MM.1S (cell line): ENCODE results near the gene POLE2.

ENCODE experiments used
- DNase-seq: peaks from one replicate; pipeline ENCODE4 v3.0.0-alpha.2; 2015
- H2AFZ ChIP-seq: fragments of 300-600 bp; sonication (generic); 2 replicates; pipeline ENCODE4 v1.6.0; 2016; ENCODE audit warnings: antibody characterized with exemption, low read length
- H3F3A ChIP-seq: fragments of 300-600 bp; sonication (generic); 2 replicates; pipeline ENCODE4 v1.6.1; 2016; ENCODE audit warnings: mild to moderate bottlenecking, antibody characterized with exemption, low read length, moderate library complexity, mixed read lengths; ENCODE audit not compliant: insufficient read depth
- H3K27ac ChIP-seq: fragments of 300-600 bp; sonication (generic); 2 replicates; pipeline ENCODE4 v1.5.1; 2016; ENCODE audit warnings: mild to moderate bottlenecking, low read length
- H3K27me3 ChIP-seq: fragments of 300-600 bp; sonication (generic); replicated peaks from 2 replicates; pipeline ENCODE4 v1.6.0; 2016; ENCODE audit warnings: low read length; ENCODE audit not compliant: insufficient read depth
- H3K36me3 ChIP-seq: fragments of 300-600 bp; sonication (generic); replicated peaks from 2 replicates; pipeline ENCODE4 v1.6.1; 2016; ENCODE audit warnings: mild to moderate bottlenecking, low read length, mixed read lengths; ENCODE audit not compliant: insufficient read depth
- H3K4me1 ChIP-seq: fragments of 300-600 bp; sonication (generic); 2 replicates; pipeline ENCODE4 v1.6.1; 2016; ENCODE audit warnings: low read length, mixed read lengths
- H3K4me2 ChIP-seq: fragments of 300-600 bp; sonication (generic); 2 replicates; pipeline ENCODE4 v1.6.0; 2016; ENCODE audit warnings: low read depth, low read length
- H3K4me3 ChIP-seq: fragments of 300-600 bp; sonication (generic); 2 replicates; pipeline ENCODE4 v1.5.1; 2016; ENCODE audit warnings: low read length, mixed read lengths
- H3K79me2 ChIP-seq: fragments of 300-600 bp; sonication (generic); 2 replicates; pipeline ENCODE4 v1.6.1; 2016; ENCODE audit warnings: mixed run types, low read length, mixed read lengths
- H3K9ac ChIP-seq: fragments of 300-600 bp; sonication (generic); 2 replicates; pipeline ENCODE4 v1.6.1; 2016; ENCODE audit warnings: low read length, mixed read lengths
- H3K9me2 ChIP-seq: fragments of 300-600 bp; sonication (generic); replicated peaks from 2 replicates; pipeline ENCODE4 v1.6.1; 2016; ENCODE audit warnings: mild to moderate bottlenecking, low read length, mixed read lengths; ENCODE audit not compliant: insufficient read depth
- H3K9me3 ChIP-seq: fragments of 300-600 bp; sonication (generic); replicated peaks from 2 replicates; pipeline ENCODE4 v1.6.1; 2016; ENCODE audit warnings: mild to moderate bottlenecking, low read length, mixed read lengths; ENCODE audit not compliant: insufficient read depth
- H4K20me1 ChIP-seq: fragments of 300-600 bp; sonication (generic); 2 replicates; pipeline ENCODE4 v1.6.1; 2016; ENCODE audit warnings: mild to moderate bottlenecking, low read length, moderate library complexity, mixed read lengths; ENCODE audit not compliant: insufficient read depth
- EZH2 ChIP-seq: fragments of 300-600 bp; sonication (generic); optimal IDR thresholded peaks from 2 replicates; pipeline ENCODE3; 2017; ENCODE audit warnings: low read depth, mild to moderate bottlenecking, antibody characterized with exemption, low read length, mixed read lengths
- EZH2phosphoT487 ChIP-seq: fragments of 300-600 bp; sonication (generic); IDR thresholded peaks from 2 replicates; pipeline ENCODE4 v1.6.1; 2018; ENCODE audit warnings: antibody characterized with exemption, low read length
- TF ChIP-seq, protein P1 (sequence below): fragments of 300-600 bp; sonication (generic); IDR thresholded peaks from 2 replicates; pipeline ENCODE4 v1.5.1; 2016; ENCODE audit warnings: antibody characterized with exemption, low read length, mixed read lengths

The POLE2 gene

DNA sequence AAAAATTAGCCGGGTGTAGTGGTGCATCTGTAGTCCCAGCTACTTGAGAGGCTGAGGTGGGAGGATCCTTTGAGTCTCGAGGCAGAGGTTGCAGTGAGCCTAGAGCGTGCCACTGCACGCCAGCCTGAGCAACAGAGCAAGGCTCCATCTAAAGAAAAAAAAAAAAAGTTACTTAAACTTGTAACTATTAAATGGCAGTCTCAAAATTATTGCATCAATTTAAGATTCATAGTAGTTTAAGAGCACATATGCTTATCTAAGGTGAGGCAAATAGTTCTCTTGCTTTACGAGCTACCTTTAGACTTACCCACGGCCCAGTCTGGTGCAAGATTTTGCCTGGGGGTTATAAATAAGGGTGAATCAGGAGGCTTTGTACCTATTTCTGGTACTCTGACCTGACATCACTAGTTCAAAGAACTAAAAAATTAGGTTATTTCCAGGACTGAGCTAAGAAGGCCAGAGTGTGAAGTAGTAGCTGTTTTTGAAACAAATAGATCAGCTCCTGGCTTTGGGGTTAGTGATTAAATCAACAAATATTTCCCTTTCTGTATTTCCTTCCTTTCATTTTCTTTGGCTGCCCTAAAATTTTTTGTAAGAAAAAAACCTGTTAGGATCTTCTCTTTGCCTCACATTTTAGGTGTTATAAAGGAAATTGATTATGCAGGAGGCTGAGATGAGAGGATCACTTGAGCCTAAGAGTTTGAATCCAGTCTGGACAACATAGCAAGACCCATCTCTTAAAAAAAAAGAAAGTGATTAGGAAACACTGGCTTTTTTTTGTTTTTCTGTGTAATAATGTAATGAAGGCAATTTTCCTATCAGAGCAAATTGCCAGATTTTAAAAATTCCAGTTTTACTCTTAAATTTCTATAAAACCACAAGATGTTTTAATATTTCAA lies 63.8 kb downstream of the POLE2 start:
- Histone ChIP-seq H3K79me2 (peaks cover 46% of the 10 kb centered on the region), H3K27me3 (no peaks in the 10 kb centered on the region), H3K4me1 (no peaks in the 10 kb centered on the region), H3K36me3 (no peaks in the 10 kb centered on the region), H3K9me2 (no peaks in the 10 kb centered on the region), H3K27ac (peak overlapping the region; percentile 98; the same call in 1 of the 2 replicates), H2AFZ (no peak overlapping the region), H3K9me3 (no peaks in the 10 kb centered on the region), H3F3A (peaks cover 11% of the 10 kb centered on the region), H3K4me2 (peak overlapping the region; percentile 82; the same call in 1 of the 2 replicates), H4K20me1 (no peaks in the 10 kb centered on the region), H3K4me3 (no peak overlapping the region), H3K9ac (peak overlapping the region; percentile 95; the same call in 1 of the 2 replicates)
- no peak for TF ChIP-seq EZH2phosphoT487
- TF ChIP-seq, protein P1, sequence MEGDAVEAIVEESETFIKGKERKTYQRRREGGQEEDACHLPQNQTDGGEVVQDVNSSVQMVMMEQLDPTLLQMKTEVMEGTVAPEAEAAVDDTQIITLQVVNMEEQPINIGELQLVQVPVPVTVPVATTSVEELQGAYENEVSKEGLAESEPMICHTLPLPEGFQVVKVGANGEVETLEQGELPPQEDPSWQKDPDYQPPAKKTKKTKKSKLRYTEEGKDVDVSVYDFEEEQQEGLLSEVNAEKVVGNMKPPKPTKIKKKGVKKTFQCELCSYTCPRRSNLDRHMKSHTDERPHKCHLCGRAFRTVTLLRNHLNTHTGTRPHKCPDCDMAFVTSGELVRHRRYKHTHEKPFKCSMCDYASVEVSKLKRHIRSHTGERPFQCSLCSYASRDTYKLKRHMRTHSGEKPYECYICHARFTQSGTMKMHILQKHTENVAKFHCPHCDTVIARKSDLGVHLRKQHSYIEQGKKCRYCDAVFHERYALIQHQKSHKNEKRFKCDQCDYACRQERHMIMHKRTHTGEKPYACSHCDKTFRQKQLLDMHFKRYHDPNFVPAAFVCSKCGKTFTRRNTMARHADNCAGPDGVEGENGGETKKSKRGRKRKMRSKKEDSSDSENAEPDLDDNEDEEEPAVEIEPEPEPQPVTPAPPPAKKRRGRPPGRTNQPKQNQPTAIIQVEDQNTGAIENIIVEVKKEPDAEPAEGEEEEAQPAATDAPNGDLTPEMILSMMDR, result no peak
- TF ChIP-seq EZH2, result no peak
- DNase-seq, result peak; percentile 57

DNA sequence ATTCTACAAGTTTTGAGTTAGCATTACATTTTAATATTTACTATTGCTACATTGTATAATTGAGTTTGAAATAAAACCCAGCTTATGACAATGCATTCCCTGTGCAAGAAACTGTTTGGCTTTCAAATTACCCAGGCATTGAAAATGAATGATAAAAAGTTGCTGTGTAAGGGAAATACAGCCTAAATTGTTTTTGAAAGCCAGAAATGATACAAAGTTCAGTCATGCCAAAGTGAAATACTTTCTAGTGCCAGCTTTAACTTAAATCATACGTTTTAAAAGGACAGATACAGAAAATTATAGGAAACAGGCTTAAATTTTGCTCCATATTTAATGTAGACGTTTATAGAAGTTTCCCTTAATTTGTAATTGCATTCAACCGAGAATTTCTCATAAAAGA lies 64.6 kb downstream of the POLE2 start:
- H3K4me3 ChIP-seq, result peak overlapping the region; percentile 81; the same call in 1 of the 2 replicates
- H3K36me3 ChIP-seq, result no peaks in the 10 kb centered on the region
- H3F3A ChIP-seq, result peaks cover 11% of the 10 kb centered on the region

GRCh38 chr14:49622022-49622607 lies 65.9 kb downstream of the POLE2 start:
- Histone ChIP-seq H4K20me1 (no peaks in the 10 kb centered on the region), H3K36me3 (no peaks in the 10 kb centered on the region), H3K9me3 (no peaks in the 10 kb centered on the region), H3K4me2 (peak overlapping the region; percentile 82), H3K9ac (peak overlapping the region; percentile 95), H2AFZ (no peak overlapping the region), H3F3A (peaks cover 11% of the 10 kb centered on the region), H3K27me3 (no peaks in the 10 kb centered on the region), H3K4me3 (peak overlapping the region; percentile 81), H3K27ac (peak overlapping the region; percentile 98; the same call in 1 of the 2 replicates), H3K4me1 (no peaks in the 10 kb centered on the region), H3K9me2 (no peaks in the 10 kb centered on the region), H3K79me2 (peaks cover 60% of the 10 kb centered on the region)
- TF ChIP-seq EZH2phosphoT487 (no peak), EZH2 (no peak)
- TF ChIP-seq, protein P1, result no peak
- DNase-seq, result no peak

More for the DNA sequence above, 64.6 kb downstream of the POLE2 start:
- peaks cover 54% of the 10 kb centered on the region for H3K79me2 ChIP-seq
- H3K27me3 ChIP-seq, result no peaks in the 10 kb centered on the region
- no peaks in the 10 kb centered on the region for H3K9me3 ChIP-seq
- no peak for DNase-seq
- H3K9ac ChIP-seq, result peak overlapping the region; percentile 95; the same call in 1 of the 2 replicates
- H3K4me1 ChIP-seq, result no peaks in the 10 kb centered on the region
- H2AFZ ChIP-seq, result no peak overlapping the region
- H3K27ac ChIP-seq, result peak overlapping the region; percentile 98; the same call in 1 of the 2 replicates
- peak overlapping the region; percentile 82 for H3K4me2 ChIP-seq
- no peaks in the 10 kb centered on the region for H3K9me2 ChIP-seq
- TF ChIP-seq, protein P1, result no peak
- TF ChIP-seq EZH2, result no peak
- TF ChIP-seq EZH2phosphoT487, result no peak
- H4K20me1 ChIP-seq, result no peaks in the 10 kb centered on the region
